SH-SY5Y (cell line): Measurements from ENCODE around the gene DNAJC16.

Source experiments
- GATA2 ChIP-seq: IDR thresholded peaks from 2 replicates; pipeline ENCODE4 v1.6.1; 2011; ENCODE audit warnings: mild to moderate bottlenecking, low read depth, low read length
- GATA3 ChIP-seq: IDR thresholded peaks from 2 replicates; pipeline ENCODE4 v1.6.1; 2011; ENCODE audit warnings: low read depth, mild to moderate bottlenecking, low read length, moderate library complexity

- TF ChIP-seq GATA2 = no peak
- TF ChIP-seq GATA3 = no peak
Observed at GRCh38 chr1:15541231-15541792, 14.7 kb downstream of the DNAJC16 start.
